ENCODE results near the gene ANGPT4.
"Not testable (repeated sequence)": the region's sequence is repeated elsewhere in the genome, so short reads cannot be mapped to it uniquely, and the experiment has no call there.

ANGPT4 gene

GRCh38 chr20:906001-906520 is 10.1 kb downstream of the ANGPT4 start:
- no peak for DNase-seq (ENCODE audit: extremely low read depth, insufficient read length)
- no peak for TF ChIP-seq CTCF (IDR thresholded peaks at IDR 0.05; ENCODE audit: insufficient read depth, low read length, poor library complexity, severe bottlenecking)
- H3K4me3 ChIP-seq (replicated peaks; ENCODE audit: low read depth, low read length) = no peak overlapping the region
- H3K27me3 ChIP-seq (replicated peaks; ENCODE audit: control insufficient read depth, insufficient read depth, low read length) = no peaks in the 10 kb centered on the region
- no peaks in the 10 kb centered on the region for H3K36me3 ChIP-seq (ENCODE audit: control insufficient read depth, insufficient read depth, low read length)

- DNase-seq (ENCODE audit: extremely low read depth, insufficient read length) = no peak
- no peaks in the 10 kb centered on the region for H3K36me3 ChIP-seq (ENCODE audit: control insufficient read depth, insufficient read depth, low read length)
- no peak overlapping the region for H3K4me3 ChIP-seq (replicated peaks; ENCODE audit: low read depth, low read length)
- TF ChIP-seq CTCF (IDR thresholded peaks at IDR 0.05; ENCODE audit: insufficient read depth, low read length, poor library complexity, severe bottlenecking) = no peak
- H3K27me3 ChIP-seq (replicated peaks; ENCODE audit: control insufficient read depth, insufficient read depth, low read length) = no peaks in the 10 kb centered on the region
These were observed 10.7 kb downstream of the ANGPT4 start for GRCh38 chr20:905396-905961.

GRCh38 chr20:904039-904545 is 12.0 kb downstream of the ANGPT4 start:
- DNase-seq (ENCODE audit: extremely low read depth, insufficient read length) = no peak
- no peak overlapping the region for H3K4me3 ChIP-seq (replicated peaks; ENCODE audit: low read depth, low read length)
- no peaks in the 10 kb centered on the region for H3K36me3 ChIP-seq (ENCODE audit: control insufficient read depth, insufficient read depth, low read length)
- TF ChIP-seq CTCF (IDR thresholded peaks at IDR 0.05; ENCODE audit: insufficient read depth, low read length, poor library complexity, severe bottlenecking) = no peak
- no peaks in the 10 kb centered on the region for H3K27me3 ChIP-seq (replicated peaks; ENCODE audit: control insufficient read depth, insufficient read depth, low read length)

- not testable (repeated sequence) for H3K4me3 ChIP-seq (replicated peaks; ENCODE audit: low read depth, low read length); H3K36me3 ChIP-seq (ENCODE audit: control insufficient read depth, insufficient read depth, low read length); H3K27me3 ChIP-seq (replicated peaks; ENCODE audit: control insufficient read depth, insufficient read depth, low read length); DNase-seq (ENCODE audit: extremely low read depth, insufficient read length)
These were observed 18.7 kb downstream of the ANGPT4 start for GRCh38 chr20:897436-897835.

GRCh38 chr20:896501-897025 is 19.6 kb downstream of the ANGPT4 start:
- no peak for DNase-seq (ENCODE audit: extremely low read depth, insufficient read length)
- Histone ChIP-seq H3K36me3 (ENCODE audit: control insufficient read depth, insufficient read depth, low read length) (no peaks in the 10 kb centered on the region), H3K4me3 (replicated peaks; ENCODE audit: low read depth, low read length) (no peak overlapping the region), H3K27me3 (replicated peaks; ENCODE audit: control insufficient read depth, insufficient read depth, low read length) (0 out of 2 replicates have a peak, but pooled peaks cover 3% of the 10 kb centered on the region)
- TF ChIP-seq CTCF (IDR thresholded peaks at IDR 0.05; ENCODE audit: insufficient read depth, low read length, poor library complexity, severe bottlenecking) = no peak

GRCh38 chr20:892371-892770 is 23.8 kb downstream of the ANGPT4 start:
- not testable (repeated sequence) for H3K4me3 ChIP-seq (replicated peaks; ENCODE audit: low read depth, low read length); DNase-seq (ENCODE audit: extremely low read depth, insufficient read length); H3K36me3 ChIP-seq (ENCODE audit: control insufficient read depth, insufficient read depth, low read length); H3K27me3 ChIP-seq (replicated peaks; ENCODE audit: control insufficient read depth, insufficient read depth, low read length)
